Endothelial cell of umbilical vein (primary cell): ENCODE measurements around the gene RNU2-1. TPM values are rescaled to one million over a fixed set of nuclear protein-coding genes. Genes with fewer than 3 reads are reported as not detected.
"Not testable (repeated sequence)": the region's sequence is repeated elsewhere in the genome, so short reads cannot be mapped to it uniquely, and the experiment has no call there.

Experiments
- BruUV-seq: library from RNA; stranded (reverse); fragments of 400-500 nt; replicated peaks from 2 replicates; lab custom pipeline; 2021; lab: Mats Ljungman, UMichigan
- CTCF ChIA-PET: fragments of 300-600, 350-600 bp; sonication (Branson Sonifier 250); formaldehyde crosslinking; loops from one replicate; lab custom pipeline; 2021; ENCODE audit warnings: antibody characterized with exemption, inconsistent platforms; lab: Charles Lee
- POLR2A ChIA-PET: fragments of 300-600, 350-600 bp; sonication (Branson Sonifier 250); formaldehyde crosslinking; loops from one replicate; lab custom pipeline; 2021; ENCODE audit warnings: antibody characterized with exemption, inconsistent platforms; lab: Charles Lee
- DNase-seq: peaks from one replicate; pipeline ENCODE4 v3.0.0-alpha.2; 2011; ENCODE audit warnings: low read depth, low spot score
- FAIRE-seq: peaks from 2 replicates; lab custom pipeline; 2011; peaks lifted over from hg19 to GRCh38; lab: Jason Lieb, UNC
- H2AFZ ChIP-seq: 2 replicates; pipeline ENCODE4 v1.6.0; 2012; ENCODE audit warnings: low read depth, low read length, control low read depth, inconsistent platforms
- H3K27ac ChIP-seq: 2 replicates; pipeline ENCODE4 v1.5.1; 2011; ENCODE audit warnings: low read depth, mild to moderate bottlenecking, control low read depth, low read length, moderate library complexity; ENCODE audit not compliant: insufficient read depth
- H3K27me3 ChIP-seq, 2 experiments: 2 replicates each; pipeline versions ENCODE4 v1.6.0 to v1.6.1; 2011; ENCODE audit warnings: low read length in 2 of 2, mixed read lengths in 1 of 2; ENCODE audit not compliant: control insufficient read depth in 2 of 2, insufficient read depth in 2 of 2
- H3K36me3 ChIP-seq, 2 experiments: 2 replicates in 1 of 2; 3 replicates in 1 of 2; pipeline ENCODE4 v1.5.1; 2011; ENCODE audit warnings: low read length in 2 of 2, mild to moderate bottlenecking in 1 of 2, moderate library complexity in 1 of 2; ENCODE audit not compliant: control insufficient read depth in 2 of 2, insufficient read depth in 2 of 2; ENCODE audit errors: extremely low read depth in 1 of 2
- H3K4me1 ChIP-seq: 3 replicates; pipeline ENCODE4 v1.5.1; 2011; ENCODE audit warnings: mild to moderate bottlenecking, low read length; ENCODE audit not compliant: control insufficient read depth, insufficient read depth; ENCODE audit errors: extremely low read depth
- H3K4me2 ChIP-seq: 2 replicates; pipeline ENCODE4 v1.6.1; 2011; ENCODE audit warnings: low read length, control low read depth, mixed read lengths; ENCODE audit not compliant: insufficient read depth
- H3K4me3 ChIP-seq, 3 experiments: fragments of 200-600 bp in 1 of 3; sonication (generic), shearing (Covaris generic) in 1 of 3; replicated peaks in 1 of 3; 2 replicates each; pipeline ENCODE4 v1.5.1; 2011 to 2016; ENCODE audit warnings: control low read depth in 3 of 3, low read length in 3 of 3, mild to moderate bottlenecking in 2 of 3, inconsistent platforms in 1 of 3, low read depth in 1 of 3, moderate library complexity in 1 of 3; ENCODE audit not compliant: insufficient read depth in 1 of 3
- H3K79me2 ChIP-seq: 2 replicates; pipeline ENCODE4 v1.6.0; 2012; ENCODE audit warnings: low read length, inconsistent platforms; ENCODE audit not compliant: control insufficient read depth, insufficient read depth
- H3K9ac ChIP-seq: replicated peaks from 2 replicates; pipeline ENCODE3; 2011; ENCODE audit warnings: low read length, control low read depth; ENCODE audit not compliant: insufficient read depth; ENCODE audit errors: extremely low read depth
- H3K9me1 ChIP-seq: replicated peaks from 3 replicates; pipeline ENCODE4 v1.6.0; 2011; ENCODE audit warnings: mild to moderate bottlenecking, low read length; ENCODE audit not compliant: control insufficient read depth, insufficient read depth; ENCODE audit errors: extremely low read depth
- H3K9me3 ChIP-seq: replicated peaks from 2 replicates; pipeline ENCODE4 v1.5.1; 2012; ENCODE audit warnings: low read length, inconsistent platforms; ENCODE audit not compliant: control insufficient read depth, insufficient read depth
- H4K20me1 ChIP-seq: replicated peaks from 2 replicates; pipeline ENCODE3; 2011; ENCODE audit warnings: mild to moderate bottlenecking, low read length; ENCODE audit not compliant: control insufficient read depth, insufficient read depth; ENCODE audit errors: extremely low read depth
- EZH2 ChIP-seq: IDR thresholded peaks from 2 replicates; pipeline ENCODE4 v1.6.1; 2012; ENCODE audit warnings: borderline replicate concordance, low read depth, mild to moderate bottlenecking, moderate library complexity, low read length, inconsistent platforms; ENCODE audit not compliant: severe bottlenecking
- FOS ChIP-seq: IDR thresholded peaks from 2 replicates; pipeline ENCODE4 v1.6.1; 2011; ENCODE audit warnings: mild to moderate bottlenecking, low read length, moderate library complexity, borderline replicate concordance; ENCODE audit not compliant: insufficient read depth
- GATA2 ChIP-seq: IDR thresholded peaks from 2 replicates; pipeline ENCODE4 v1.7.0; 2011; ENCODE audit warnings: low read depth, mild to moderate bottlenecking, moderate library complexity, mixed read lengths, low read length; ENCODE audit not compliant: insufficient read length, insufficient read depth
- JUN ChIP-seq: IDR thresholded peaks from 2 replicates; pipeline ENCODE4 v1.6.1; 2011; ENCODE audit warnings: borderline replicate concordance, low read depth; ENCODE audit not compliant: insufficient read length, insufficient read depth
- MYC ChIP-seq: IDR thresholded peaks from one replicate; pipeline ENCODE4 v1.6.1; 2011; ENCODE audit warnings: mild to moderate bottlenecking, low read depth, low read length
- POLR2A ChIP-seq: IDR thresholded peaks from 2 replicates; pipeline ENCODE4 v1.6.1; 2012; ENCODE audit warnings: low read depth, mild to moderate bottlenecking, control low read depth, low read length
- POLR2AphosphoS5 ChIP-seq: IDR thresholded peaks from 2 replicates; pipeline ENCODE4 v1.6.1; 2012; ENCODE audit warnings: low read depth, mild to moderate bottlenecking, control low read depth, low read length, moderate library complexity; ENCODE audit not compliant: insufficient read depth
- dilution Hi-C: fragments of 300-500 bp; cut with MboI; formaldehyde crosslinking; loops from one replicate; pipeline ENCODE4 v1.15.0; 2019; ENCODE audit warnings: low sequenced_read_pairs; ENCODE audit not compliant: extremely low pct_ligation_motif_present
- intact Hi-C: fragments of 100-400 bp; cut with micrococcal nuclease; formaldehyde crosslinking; loops from one replicate; pipeline ENCODE4 v1.10.0; 2022
- polyA plus RNA-seq, 4 experiments: library from polyadenylated mRNA; depleted of rRNA in 3 of 4; stranded (reverse) in 3 of 4; unstranded in 1 of 4; fragments of >200 nt; gene quantifications; 2 replicates each; pipeline versions ENCODE4 v1.2.1 to v1.2.3, GENCODE V29; 2011 to 2012; ENCODE audit warnings: missing spikeins in 1 of 4
- total RNA-seq: library from RNA; stranded (reverse); gene quantifications from 2 replicates; pipeline ENCODE4 v1.2.3, GENCODE V29; 2021
- TF ChIP-seq, protein P1 (sequence below), 2 donors: IDR thresholded peaks; 1 replicate in 1 of 2; 2 replicates in 1 of 2; pipeline ENCODE4 v1.5.1; 2011; ENCODE audit warnings: low read length in 2 of 2, mild to moderate bottlenecking in 2 of 2, moderate library complexity in 2 of 2, control low read depth in 1 of 2, inconsistent platforms in 1 of 2, low read depth in 1 of 2; ENCODE audit not compliant: insufficient read depth in 1 of 2; ENCODE audit errors: extremely low read depth in 1 of 2
- TF ChIP-seq, protein P2 (sequence below): IDR thresholded peaks from 2 replicates; pipeline ENCODE4 v1.6.1; 2011; ENCODE audit not compliant: insufficient read depth, insufficient read length

Gene RNU2-1
- total and polyA plus RNA-seq, 2 donors (not counting 3 experiments of a cell fraction or from before 2014, with no cell fraction given), result 3,596 TPM; not detected in 1

DNA sequence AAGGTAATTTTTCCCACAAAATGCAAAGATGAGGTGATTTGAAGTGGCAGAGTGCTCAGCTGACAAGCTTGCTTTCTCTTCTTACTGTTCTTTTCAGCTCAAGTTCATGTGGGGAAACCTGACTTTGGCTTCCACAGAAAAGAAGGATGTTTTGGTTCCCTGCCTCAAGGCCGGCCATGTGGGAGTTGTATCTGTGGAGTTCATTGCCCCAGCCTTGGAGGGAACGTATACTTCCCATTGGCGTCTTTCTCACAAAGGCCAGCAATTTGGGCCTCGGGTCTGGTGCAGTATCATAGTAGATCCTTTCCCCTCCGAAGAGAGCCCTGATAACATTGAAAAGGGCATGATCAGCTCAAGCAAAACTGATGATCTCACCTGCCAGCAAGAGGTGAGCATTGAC lies 40.5 kb downstream of the RNU2-1 start:
- no peaks in the 10 kb centered on the region for H3K79me2 ChIP-seq
- peaks cover 31 to 60% of the 10 kb centered on the region in 2 experiments for H3K36me3 ChIP-seq
- no peaks in the 10 kb centered on the region for H3K4me1 ChIP-seq
- H3K4me3 ChIP-seq, result no peak overlapping the region
- no peaks in the 10 kb centered on the region for H3K27me3 ChIP-seq
- intact Hi-C loops (no loop called here), dilution Hi-C loops (no loop called here)
- H3K27ac ChIP-seq, result no peak overlapping the region
- no peaks in the 10 kb centered on the region for H3K9me3 ChIP-seq
- H3K4me2 ChIP-seq, result no peak overlapping the region
- H4K20me1 ChIP-seq, result no peaks in the 10 kb centered on the region
- DNase-seq (no peak), FAIRE-seq (no peak)
- no peak overlapping the region for H3K9ac ChIP-seq
- TF ChIP-seq POLR2AphosphoS5 (no peak), GATA2 (no peak), MYC (no peak), POLR2A (no peak), EZH2 (no peak), JUN (no peak), FOS (no peak)
- TF ChIP-seq, protein P1, sequence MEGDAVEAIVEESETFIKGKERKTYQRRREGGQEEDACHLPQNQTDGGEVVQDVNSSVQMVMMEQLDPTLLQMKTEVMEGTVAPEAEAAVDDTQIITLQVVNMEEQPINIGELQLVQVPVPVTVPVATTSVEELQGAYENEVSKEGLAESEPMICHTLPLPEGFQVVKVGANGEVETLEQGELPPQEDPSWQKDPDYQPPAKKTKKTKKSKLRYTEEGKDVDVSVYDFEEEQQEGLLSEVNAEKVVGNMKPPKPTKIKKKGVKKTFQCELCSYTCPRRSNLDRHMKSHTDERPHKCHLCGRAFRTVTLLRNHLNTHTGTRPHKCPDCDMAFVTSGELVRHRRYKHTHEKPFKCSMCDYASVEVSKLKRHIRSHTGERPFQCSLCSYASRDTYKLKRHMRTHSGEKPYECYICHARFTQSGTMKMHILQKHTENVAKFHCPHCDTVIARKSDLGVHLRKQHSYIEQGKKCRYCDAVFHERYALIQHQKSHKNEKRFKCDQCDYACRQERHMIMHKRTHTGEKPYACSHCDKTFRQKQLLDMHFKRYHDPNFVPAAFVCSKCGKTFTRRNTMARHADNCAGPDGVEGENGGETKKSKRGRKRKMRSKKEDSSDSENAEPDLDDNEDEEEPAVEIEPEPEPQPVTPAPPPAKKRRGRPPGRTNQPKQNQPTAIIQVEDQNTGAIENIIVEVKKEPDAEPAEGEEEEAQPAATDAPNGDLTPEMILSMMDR (IDR thresholded peaks at IDR 0.05; ENCODE audit: extremely low read depth in 1 of 2, insufficient read depth in 1 of 2, low read depth in 1 of 2, low read length in 2 of 2), result no peak
- TF ChIP-seq, protein P2, sequence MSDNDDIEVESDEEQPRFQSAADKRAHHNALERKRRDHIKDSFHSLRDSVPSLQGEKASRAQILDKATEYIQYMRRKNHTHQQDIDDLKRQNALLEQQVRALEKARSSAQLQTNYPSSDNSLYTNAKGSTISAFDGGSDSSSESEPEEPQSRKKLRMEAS, result no peak
- H3K9me1 ChIP-seq, result no peaks in the 10 kb centered on the region
- CTCF ChIA-PET, result no interaction called here
- BruUV-seq, result no TSS peak
- no peak overlapping the region for H2AFZ ChIP-seq
- POLR2A ChIA-PET, result no interaction called here

DNA sequence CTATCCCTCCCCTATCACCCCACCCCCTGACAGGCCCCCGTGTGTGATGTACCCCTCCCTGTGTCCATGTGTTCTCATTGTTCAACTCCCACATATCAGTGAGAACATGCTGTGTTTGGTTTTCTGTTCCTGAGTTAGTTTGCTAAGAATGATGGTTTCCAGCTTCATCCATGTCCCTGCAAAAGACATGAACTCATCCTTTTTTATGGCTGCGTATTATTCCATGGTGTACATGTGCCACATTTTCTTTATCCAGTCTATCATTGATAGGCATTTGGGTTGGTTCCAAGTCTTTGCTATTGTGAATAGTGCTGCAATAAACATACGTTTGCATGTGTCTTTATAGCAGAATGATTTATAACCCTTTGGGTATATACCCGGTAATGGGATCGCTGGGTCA lies 47.1 kb downstream of the RNU2-1 start:
- H3K9me3 ChIP-seq, H3K79me2 ChIP-seq, H2AFZ ChIP-seq, H4K20me1 ChIP-seq, dilution Hi-C loops, intact Hi-C loops, H3K4me1 ChIP-seq, BruUV-seq, H3K27ac ChIP-seq, H3K9me1 ChIP-seq, H3K4me3 ChIP-seq, H3K27me3 ChIP-seq, H3K4me2 ChIP-seq, H3K9ac ChIP-seq, POLR2A ChIA-PET, DNase-seq, FAIRE-seq: not testable (repeated sequence)
- CTCF ChIA-PET, result interaction anchor here (1.6 kb wide), 1 partner anchor 162 kb away, joined by 3 read pairs; no protein-coding TSS in a partner anchor
- H3K36me3 ChIP-seq, result peaks cover 7 to 26% of the 10 kb centered on the region in 2 experiments
